Activated T-helper 1 cell treated with anti-CD3 and anti-CD28 coated beads, Interleukin-12 subunit alpha, Interleukin-12 subunit beta, Interleukin-2, Interleukin-4 antibody, amounts not matched to agents 30 ng/mL and 10 ng/mL and 1 ng/mL, durations not matched to agents 14 hours and 24 hours and 36 hours (primary cell): ENCODE data around the gene KIF21B. TPM values are rescaled to one million over a fixed set of nuclear protein-coding genes. Genes with fewer than 3 reads are reported as not detected.

ENCODE experiments used
- DNase-seq: peaks from one replicate; pipeline ENCODE4 v3.0.0; 2021; ENCODE audit warnings: low spot score
- H3K27ac Mint-ChIP-seq: one replicate; pipeline ENCODE4 v1.8.0; 2021; ENCODE audit warnings: mild to moderate bottlenecking, mixed read lengths
- H3K27me3 Mint-ChIP-seq: one replicate; pipeline ENCODE4 v1.8.0; 2022; ENCODE audit warnings: mild to moderate bottlenecking, moderate library complexity, mixed read lengths; ENCODE audit not compliant: insufficient read depth
- H3K36me3 Mint-ChIP-seq: one replicate; pipeline ENCODE4 v1.8.0; 2021; ENCODE audit warnings: low read depth, mixed read lengths
- H3K4me1 Mint-ChIP-seq: one replicate; pipeline ENCODE4 v1.8.0; 2021; ENCODE audit warnings: low read depth, mixed read lengths
- H3K4me3 Mint-ChIP-seq: one replicate; pipeline ENCODE4 v1.8.0; 2021; ENCODE audit warnings: mild to moderate bottlenecking, moderate library complexity, mixed read lengths
- H3K9me3 Mint-ChIP-seq: one replicate; pipeline ENCODE4 v1.8.0; 2021; ENCODE audit warnings: mixed read lengths
- intact Hi-C: fragments of 100-400 bp; cut with micrococcal nuclease; formaldehyde crosslinking; loops from one replicate; pipeline ENCODE4 v1.15.1; 2024
- total RNA-seq: library from RNA; stranded (reverse); gene quantifications from 2 replicates; pipeline ENCODE4 v1.2.3, GENCODE V29; 2022

Gene KIF21B
- total RNA-seq, 1 donor from 2014 or later: 52.0 TPM

GRCh38 chr1:200925831-200926230 lies 97.7 kb downstream of the KIF21B start:
- intact Hi-C loops: loop anchor here (1.0 kb wide), 1 partner anchor 37 kb away; no protein-coding TSS in a partner anchor
- Mint-ChIP-seq H3K4me1 (no peaks in the 10 kb centered on the region), H3K4me3 (no peak overlapping the region), H3K27me3 (peaks cover 23% of the 10 kb centered on the region), H3K9me3 (peaks cover under 1% of the 10 kb centered on the region), H3K36me3 (no peaks in the 10 kb centered on the region), H3K27ac (no peak overlapping the region)
- DNase-seq: no peak

DNA sequence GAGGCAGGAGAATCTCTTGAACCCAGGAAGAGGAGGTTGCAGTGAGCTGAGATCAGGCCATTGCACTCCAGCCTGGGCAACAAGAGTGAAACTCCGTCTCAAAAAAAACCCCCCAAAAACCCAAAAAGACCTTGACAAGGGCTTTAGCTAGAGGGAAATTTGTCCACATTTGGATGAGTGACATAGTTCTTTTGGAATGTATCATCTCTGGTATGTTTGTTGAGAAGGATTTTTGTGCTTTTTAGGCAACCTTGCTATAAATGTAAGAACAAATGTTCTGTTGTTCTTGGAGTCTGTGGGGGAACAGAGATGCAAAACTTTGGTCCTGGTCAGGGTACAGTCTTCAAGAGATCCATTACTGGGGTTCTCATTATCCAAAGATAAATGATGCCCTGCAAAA lies 99.9 kb downstream of the KIF21B start:
- peaks cover 26% of the 10 kb centered on the region for H3K27me3 Mint-ChIP-seq
- H3K4me3 Mint-ChIP-seq: no peak overlapping the region
- no peak for DNase-seq
- no peaks in the 10 kb centered on the region for H3K36me3 Mint-ChIP-seq
- H3K9me3 Mint-ChIP-seq: no peaks in the 10 kb centered on the region
- no peak overlapping the region for H3K27ac Mint-ChIP-seq
- intact Hi-C loops: no loop called here
- no peaks in the 10 kb centered on the region for H3K4me1 Mint-ChIP-seq

GRCh38 chr1:200922406-200922805 lies 101.1 kb downstream of the KIF21B start:
- Mint-ChIP-seq H3K27me3 (peaks cover 19% of the 10 kb centered on the region), H3K9me3 (no peaks in the 10 kb centered on the region), H3K4me1 (no peaks in the 10 kb centered on the region), H3K27ac (no peak overlapping the region), H3K36me3 (no peaks in the 10 kb centered on the region), H3K4me3 (no peak overlapping the region)
- intact Hi-C loops: no loop called here
- no peak for DNase-seq

GRCh38 chr1:200921571-200922110 lies 101.9 kb downstream of the KIF21B start:
- intact Hi-C loops: no loop called here
- H3K9me3 Mint-ChIP-seq: no peaks in the 10 kb centered on the region

More at GRCh38 chr1:200921571-200922110, 101.9 kb downstream of the KIF21B start:
- Mint-ChIP-seq H3K36me3 (no peaks in the 10 kb centered on the region), H3K27me3 (peaks cover 16% of the 10 kb centered on the region), H3K4me1 (no peaks in the 10 kb centered on the region), H3K4me3 (no peak overlapping the region), H3K27ac (no peak overlapping the region)
- DNase-seq: no peak

Other genes with a start within 250 kb of the KIF21B start
- not detected in 2 replicates for gene GPR25, start 150.7 kb downstream of the KIF21B start, total RNA-seq
- 0.16 TPM in 1 of 2 replicates, not detected in the other for gene INAVA, start 128.8 kb downstream of the KIF21B start, total RNA-seq
- gene CACNA1S, start 88.7 kb upstream of the KIF21B start, total RNA-seq: not detected in 2 replicates
- gene ASCL5, start 103.5 kb upstream of the KIF21B start, total RNA-seq: not detected in 2 replicates
- gene TMEM9, start 130.8 kb upstream of the KIF21B start, total RNA-seq: 13.2 and 13.9 TPM in 2 replicates
- not detected in 2 replicates for gene IGFN1, start 167.1 kb upstream of the KIF21B start, total RNA-seq